Measurements from ENCODE around the gene RASL11A. TPM values are rescaled to one million over a fixed set of nuclear protein-coding genes. Genes with fewer than 3 reads are reported as not detected.
"Not testable (repeated sequence)": the region's sequence is repeated elsewhere in the genome, so short reads cannot be mapped to it uniquely, and the experiment has no call there.

RASL11A gene
- total and polyA plus RNA-seq, 8 donors = 3.1 to 31.5 (median 11.6) TPM; not detected in 1

- DNase-seq = peak in 1 of 2 donors; percentile 45
- H3K36me3 ChIP-seq = no peaks in the 10 kb centered on the region
- no peak overlapping the region for H3K4me3 ChIP-seq
- no peaks in the 10 kb centered on the region for H3K4me1 ChIP-seq
- intact Hi-C loops (cut with DNase I; ENCODE audit: low total_unique reads) = loop anchor here (10.0 kb wide), 1 partner anchor 61 kb away; no protein-coding TSS in a partner anchor
- H3K27ac ChIP-seq = no peak overlapping the region
- H3K27me3 ChIP-seq = peaks cover 0 to 6% (median 0%) of the 10 kb centered on the region in 3 donors
- H3K9me3 ChIP-seq = no peaks in the 10 kb centered on the region
- 83 to 91% (median 84%) methylated on average over 4 of the region's 4 CpGs for WGBS, 5 donors
- peak in 3 of 7 experiments; percentile 19 to 25 (median 22) for TF ChIP-seq CTCF (IDR thresholded peaks at IDR 0.05)
- no peak for TF ChIP-seq POLR2A (IDR thresholded peaks at IDR 0.05)
These were observed 13.4 kb downstream of the RASL11A start for GRCh38 chr13:27283906-27284493.

DNA sequence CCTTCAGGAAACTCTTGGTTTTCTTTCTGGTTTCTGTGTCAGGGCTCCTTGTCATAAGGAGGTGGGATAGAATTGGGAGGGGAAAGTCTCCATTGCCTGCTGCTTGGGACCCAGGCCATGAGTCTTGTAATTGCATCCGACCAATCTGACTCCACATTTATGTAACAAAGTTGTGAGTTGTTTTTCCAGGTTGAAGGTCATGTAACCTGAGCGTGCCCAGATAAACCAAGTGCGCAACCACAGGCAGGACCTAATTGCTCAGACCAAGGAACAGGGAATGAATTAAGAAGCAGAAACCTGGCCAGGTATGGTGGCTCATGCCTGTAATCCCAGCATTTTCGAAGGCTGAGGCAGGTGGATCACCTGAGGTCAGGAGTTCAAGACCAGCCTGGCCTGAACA, 17.8 kb downstream of the RASL11A start:
- TF ChIP-seq EP300 (IDR thresholded peaks at IDR 0.05) = no peak
- no peak for TF ChIP-seq POLR2A (IDR thresholded peaks at IDR 0.05)
- TF ChIP-seq CTCF (IDR thresholded peaks at IDR 0.05) = no peak
- TF ChIP-seq POLR2AphosphoS5 (IDR thresholded peaks at IDR 0.05) = no peak
- Histone ChIP-seq H3K27ac (no peak overlapping the region), H3K27me3 (no peaks in the 10 kb centered on the region), H3K36me3 (no peaks in the 10 kb centered on the region), H3K9me3 (no peaks in the 10 kb centered on the region), H3K4me3 (no peak overlapping the region), H3K4me1 (no peaks in the 10 kb centered on the region)
- intact Hi-C loops (cut with DNase I; ENCODE audit: low total_unique reads) = loop anchor here (10.0 kb wide), 1 partner anchor 56 kb away; no protein-coding TSS in a partner anchor
- 61 to 75% (median 70%) methylated on average over 4 of the region's 4 CpGs for WGBS, 5 donors
- DNase-seq = no peak

GRCh38 chr13:27289011-27289665, 18.5 kb downstream of the RASL11A start:
- intact Hi-C loops (cut with DNase I; ENCODE audit: low total_unique reads) = loop anchor here (10.0 kb wide), 1 partner anchor 56 kb away; no protein-coding TSS in a partner anchor
- DNase-seq = no peak
- Histone ChIP-seq H3K4me3 (no peak overlapping the region), H3K4me1 (no peaks in the 10 kb centered on the region), H3K36me3 (no peaks in the 10 kb centered on the region), H3K27ac (no peak overlapping the region), H3K27me3 (no peaks in the 10 kb centered on the region), H3K9me3 (no peaks in the 10 kb centered on the region)
- TF ChIP-seq POLR2AphosphoS5 (IDR thresholded peaks at IDR 0.05) (no peak), CTCF (IDR thresholded peaks at IDR 0.05) (no peak), POLR2A (IDR thresholded peaks at IDR 0.05) (no peak), EP300 (IDR thresholded peaks at IDR 0.05) (no peak)
- WGBS, 5 donors = 62 to 71% (median 63%) methylated on average over 2 of the region's 2 CpGs

DNA sequence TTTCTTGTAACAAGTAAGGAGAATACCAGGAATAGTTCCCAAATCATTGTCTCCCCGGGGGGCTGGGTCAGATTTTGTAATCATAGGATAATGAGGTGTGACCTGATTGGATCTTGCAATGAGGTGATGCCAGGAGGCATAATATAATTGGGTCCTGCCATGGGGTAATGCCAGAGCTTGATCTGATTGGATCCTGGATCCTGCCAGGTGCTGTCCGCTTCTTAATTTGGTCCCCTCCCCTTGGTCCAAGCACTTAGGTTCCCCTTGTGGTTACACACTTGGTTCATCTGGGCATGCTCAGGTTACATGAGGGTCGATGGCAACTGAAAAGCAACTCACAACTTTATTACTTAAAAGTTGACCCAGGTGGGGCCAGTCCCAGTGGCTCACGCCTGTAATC, 20.1 kb downstream of the RASL11A start:
- Histone ChIP-seq H3K27me3 (no peaks in the 10 kb centered on the region), H3K36me3 (no peaks in the 10 kb centered on the region), H3K4me3 (no peak overlapping the region), H3K4me1 (no peaks in the 10 kb centered on the region), H3K27ac (no peak overlapping the region), H3K9me3 (no peaks in the 10 kb centered on the region)
- intact Hi-C loops (cut with DNase I; ENCODE audit: low total_unique reads) = no loop called here
- 82 to 91% (median 88%) methylated on average over 4 of the region's 4 CpGs for WGBS, 5 donors
- TF ChIP-seq CTCF (IDR thresholded peaks at IDR 0.05) (no peak), POLR2A (IDR thresholded peaks at IDR 0.05) (no peak), POLR2AphosphoS5 (IDR thresholded peaks at IDR 0.05) (no peak), EP300 (IDR thresholded peaks at IDR 0.05) (no peak)
- DNase-seq = no peak

- H3K4me1 ChIP-seq; H3K4me3 ChIP-seq; H3K27ac ChIP-seq; H3K27me3 ChIP-seq; H3K9me3 ChIP-seq; DNase-seq; H3K36me3 ChIP-seq; intact Hi-C loops (cut with DNase I; ENCODE audit: low total_unique reads): not testable (repeated sequence)
- 84 to 98% (median 91%) methylated on average over 6 to 8 of the region's 8 CpGs for WGBS, 5 donors
These were observed 21.3 kb downstream of the RASL11A start for GRCh38 chr13:27291967-27292366.

All from stomach (tissue), 9 donors.